Measurements from ENCODE around the gene ZMYND19. TPM values are rescaled to one million over a fixed set of nuclear protein-coding genes. Genes with fewer than 3 reads are reported as not detected.
"Not testable (repeated sequence)": the region's sequence is repeated elsewhere in the genome, so short reads cannot be mapped to it uniquely, and the experiment has no call there.

Gene ZMYND19
- polyA plus RNA-seq, 2 donors: 25.9 to 33.2 TPM

- WGBS, 2 donors: 1 to 3% methylated on average over 46 to 57 of the region's 57 CpGs
- peaks cover 13 to 23% of the 10 kb centered on the region in 2 donors for H3K4me1 ChIP-seq (ENCODE audit: control insufficient read depth in 2 of 2, insufficient read depth in 2 of 2, low read length in 1 of 2)
- H3K4me3 ChIP-seq (ENCODE audit: low read depth in 1 of 2, low read length in 2 of 2): peak overlapping the region; percentile 79 to 89
- peak overlapping the region; percentile 91 to 94 for H3K27ac ChIP-seq (ENCODE audit: low read depth in 2 of 2, low read length in 1 of 2)
- H3K9me3 ChIP-seq (ENCODE audit: control insufficient read depth in 2 of 2, insufficient read depth in 1 of 2, low read depth in 1 of 2, low read length in 1 of 2): no peaks in the 10 kb centered on the region
- H3K27me3 ChIP-seq (ENCODE audit: control insufficient read depth in 1 of 2, insufficient read depth in 2 of 2, low read length in 2 of 2): no peaks in the 10 kb centered on the region
- H3K36me3 ChIP-seq (ENCODE audit: control insufficient read depth in 2 of 2, insufficient read depth in 2 of 2, low read length in 1 of 2): peaks cover 0 to 2% of the 10 kb centered on the region in 2 donors
Measured at GRCh38 chr9:137606005-137606621, 15.8 kb upstream of the ZMYND19 start.

GRCh38 chr9:137605121-137606004 is 15.1 kb upstream of the ZMYND19 start, which contains the start of gene ARRDC1:
ARRDC1 (plus strand) TSS chr9:137605686; CDS start chr9:137605718, 32 bp downstream.
- no peaks in the 10 kb centered on the region for H3K27me3 ChIP-seq (ENCODE audit: control insufficient read depth in 1 of 2, insufficient read depth in 2 of 2, low read length in 2 of 2)
- peaks cover 13 to 20% of the 10 kb centered on the region in 2 donors for H3K4me1 ChIP-seq (ENCODE audit: control insufficient read depth in 2 of 2, insufficient read depth in 2 of 2, low read length in 1 of 2)
- H3K36me3 ChIP-seq (ENCODE audit: control insufficient read depth in 2 of 2, insufficient read depth in 2 of 2, low read length in 1 of 2): peaks cover 0 to 2% of the 10 kb centered on the region in 2 donors
- no peaks in the 10 kb centered on the region for H3K9me3 ChIP-seq (ENCODE audit: control insufficient read depth in 2 of 2, insufficient read depth in 1 of 2, low read depth in 1 of 2, low read length in 1 of 2)
- 1% methylated on average over 54 to 111 of the region's 111 CpGs for WGBS, 2 donors
- peak within 1 kb of the TSS; percentile 91 to 94 for H3K27ac ChIP-seq (ENCODE audit: low read depth in 2 of 2, low read length in 1 of 2)
- H3K4me3 ChIP-seq (ENCODE audit: low read depth in 1 of 2, low read length in 2 of 2): peak within 1 kb of the TSS; percentile 79 to 89

GRCh38 chr9:137604345-137605086 is 14.2 kb upstream of the ZMYND19 start:
- Histone ChIP-seq H3K27ac (ENCODE audit: low read depth in 2 of 2, low read length in 1 of 2) (peak overlapping the region; percentile 74), H3K36me3 (ENCODE audit: control insufficient read depth in 2 of 2, insufficient read depth in 2 of 2, low read length in 1 of 2) (peaks cover 0 to 2% of the 10 kb centered on the region in 2 donors), H3K27me3 (ENCODE audit: control insufficient read depth in 1 of 2, insufficient read depth in 2 of 2, low read length in 2 of 2) (no peaks in the 10 kb centered on the region), H3K9me3 (ENCODE audit: control insufficient read depth in 2 of 2, insufficient read depth in 1 of 2, low read depth in 1 of 2, low read length in 1 of 2) (no peaks in the 10 kb centered on the region), H3K4me1 (ENCODE audit: control insufficient read depth in 2 of 2, insufficient read depth in 2 of 2, low read length in 1 of 2) (peaks cover 13 to 20% of the 10 kb centered on the region in 2 donors), H3K4me3 (ENCODE audit: low read depth in 1 of 2, low read length in 2 of 2) (peak overlapping the region; percentile 40 to 54)
- 8 to 13% methylated on average over 33 to 49 of the region's 49 CpGs for WGBS, 2 donors

DNA sequence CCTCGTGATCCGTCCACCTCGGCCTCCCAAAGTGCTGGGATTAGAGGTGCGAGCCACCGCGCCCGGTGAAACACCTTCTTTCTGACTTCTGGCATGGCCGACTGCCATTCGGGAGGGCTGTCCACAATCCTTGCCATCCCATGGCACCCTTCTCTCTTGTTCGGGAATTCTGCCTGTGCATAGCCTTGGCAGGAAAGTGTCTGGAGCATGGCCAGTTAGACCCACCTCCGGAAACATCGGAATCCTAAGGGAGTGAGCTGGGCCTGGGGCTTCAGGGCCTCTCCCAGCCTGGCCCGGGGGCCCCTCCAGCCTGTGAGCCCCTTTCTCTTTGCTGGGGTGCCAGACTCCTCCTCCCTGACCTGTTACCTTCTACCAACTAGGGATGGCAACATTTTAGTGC is 13.6 kb upstream of the ZMYND19 start:
- H3K4me1 ChIP-seq (ENCODE audit: control insufficient read depth in 2 of 2, insufficient read depth in 2 of 2, low read length in 1 of 2): peaks cover 13 to 20% of the 10 kb centered on the region in 2 donors
- H3K9me3 ChIP-seq (ENCODE audit: control insufficient read depth in 2 of 2, insufficient read depth in 1 of 2, low read depth in 1 of 2, low read length in 1 of 2): no peaks in the 10 kb centered on the region

DNA sequence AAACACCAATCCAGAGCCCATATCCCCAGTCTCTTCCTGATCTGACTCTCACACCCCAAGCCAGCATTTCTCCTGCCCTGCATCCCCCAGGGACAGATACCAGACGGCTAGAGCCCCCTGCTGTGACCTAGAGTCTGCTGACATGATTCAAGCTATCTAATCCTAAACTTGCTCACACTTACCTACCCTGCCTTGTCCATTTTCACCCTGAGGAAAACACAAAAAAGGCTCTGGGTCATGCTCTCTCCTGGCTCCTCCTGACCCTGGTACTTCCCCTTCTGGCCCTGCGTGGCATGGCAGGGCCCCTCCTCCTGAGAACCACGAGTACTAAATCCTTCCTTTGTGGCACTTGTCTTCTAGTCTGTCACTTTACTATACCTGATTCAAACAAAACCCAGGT is 12.3 kb upstream of the ZMYND19 start:
- H3K4me3 ChIP-seq (ENCODE audit: low read depth in 1 of 2, low read length in 2 of 2): no peak overlapping the region
- H3K27ac ChIP-seq (ENCODE audit: low read depth in 2 of 2, low read length in 1 of 2): no peak overlapping the region
- no peaks in the 10 kb centered on the region for H3K9me3 ChIP-seq (ENCODE audit: control insufficient read depth in 2 of 2, insufficient read depth in 1 of 2, low read depth in 1 of 2, low read length in 1 of 2)
- H3K4me1 ChIP-seq (ENCODE audit: control insufficient read depth in 2 of 2, insufficient read depth in 2 of 2, low read length in 1 of 2): peaks cover 13 to 19% of the 10 kb centered on the region in 2 donors
- H3K27me3 ChIP-seq (ENCODE audit: control insufficient read depth in 1 of 2, insufficient read depth in 2 of 2, low read length in 2 of 2): no peaks in the 10 kb centered on the region
- 10 to 21% methylated on average over 3 of the region's 3 CpGs for WGBS, 2 donors
- peaks cover 0 to 2% of the 10 kb centered on the region in 2 donors for H3K36me3 ChIP-seq (ENCODE audit: control insufficient read depth in 2 of 2, insufficient read depth in 2 of 2, low read length in 1 of 2)

More for the DNA sequence above, 13.6 kb upstream of the ZMYND19 start:
- WGBS, 2 donors: 65 to 84% methylated on average over 13 of the region's 13 CpGs
- Histone ChIP-seq H3K27me3 (ENCODE audit: control insufficient read depth in 1 of 2, insufficient read depth in 2 of 2, low read length in 2 of 2) (no peaks in the 10 kb centered on the region), H3K36me3 (ENCODE audit: control insufficient read depth in 2 of 2, insufficient read depth in 2 of 2, low read length in 1 of 2) (peaks cover 0 to 2% of the 10 kb centered on the region in 2 donors), H3K27ac (ENCODE audit: low read depth in 2 of 2, low read length in 1 of 2) (no peak overlapping the region), H3K4me3 (ENCODE audit: low read depth in 1 of 2, low read length in 2 of 2) (no peak overlapping the region)

GRCh38 chr9:137598943-137599342 is 8.6 kb upstream of the ZMYND19 start:
- Histone ChIP-seq H3K27me3 (ENCODE audit: control insufficient read depth in 1 of 2, insufficient read depth in 2 of 2, low read length in 2 of 2) (no peaks in the 10 kb centered on the region), H3K27ac (ENCODE audit: low read depth in 2 of 2, low read length in 1 of 2) (no peak overlapping the region), H3K36me3 (ENCODE audit: control insufficient read depth in 2 of 2, insufficient read depth in 2 of 2, low read length in 1 of 2) (no peaks in the 10 kb centered on the region), H3K9me3 (ENCODE audit: control insufficient read depth in 2 of 2, insufficient read depth in 1 of 2, low read depth in 1 of 2, low read length in 1 of 2) (no peaks in the 10 kb centered on the region), H3K4me1 (ENCODE audit: control insufficient read depth in 2 of 2, insufficient read depth in 2 of 2, low read length in 1 of 2) (peaks cover 0 to 2% of the 10 kb centered on the region in 2 donors), H3K4me3 (ENCODE audit: low read depth in 1 of 2, low read length in 2 of 2) (no peak overlapping the region)
- 77 to 79% methylated on average over 8 of the region's 8 CpGs for WGBS, 2 donors

DNA sequence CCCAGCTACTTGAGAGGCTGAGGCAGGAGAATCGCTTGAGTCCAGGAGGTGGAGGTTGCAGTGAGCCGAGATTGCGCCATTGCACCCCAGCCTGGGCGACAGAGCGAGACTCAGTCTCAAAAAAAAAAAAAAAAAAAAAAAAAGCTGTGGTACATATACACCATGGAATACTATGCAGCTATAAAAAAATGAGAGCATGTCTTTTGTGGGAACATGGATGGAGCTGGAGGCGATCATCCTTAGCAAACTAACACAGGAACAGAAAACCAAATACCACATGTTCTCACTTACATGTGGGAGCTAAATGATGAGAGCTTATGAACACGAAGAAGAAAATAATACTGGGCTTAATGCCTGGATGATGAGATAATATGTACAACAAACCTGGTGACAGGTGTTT is 6.3 kb upstream of the ZMYND19 start:
- H3K36me3 ChIP-seq (ENCODE audit: control insufficient read depth in 2 of 2, insufficient read depth in 2 of 2, low read length in 1 of 2); H3K27me3 ChIP-seq (ENCODE audit: control insufficient read depth in 1 of 2, insufficient read depth in 2 of 2, low read length in 2 of 2); H3K9me3 ChIP-seq (ENCODE audit: control insufficient read depth in 2 of 2, insufficient read depth in 1 of 2, low read depth in 1 of 2, low read length in 1 of 2); H3K4me1 ChIP-seq (ENCODE audit: control insufficient read depth in 2 of 2, insufficient read depth in 2 of 2, low read length in 1 of 2); H3K4me3 ChIP-seq (ENCODE audit: low read depth in 1 of 2, low read length in 2 of 2); H3K27ac ChIP-seq (ENCODE audit: low read depth in 2 of 2, low read length in 1 of 2): not testable (repeated sequence)
- 90 to 95% methylated on average over 7 of the region's 7 CpGs for WGBS, 2 donors

GRCh38 chr9:137593176-137593575 is 2.9 kb upstream of the ZMYND19 start:
- Histone ChIP-seq H3K27ac (ENCODE audit: low read depth in 2 of 2, low read length in 1 of 2) (no peak overlapping the region), H3K4me1 (ENCODE audit: control insufficient read depth in 2 of 2, insufficient read depth in 2 of 2, low read length in 1 of 2) (peaks cover 6 to 10% of the 10 kb centered on the region in 2 donors), H3K36me3 (ENCODE audit: control insufficient read depth in 2 of 2, insufficient read depth in 2 of 2, low read length in 1 of 2) (peaks cover 0 to 3% of the 10 kb centered on the region in 2 donors), H3K9me3 (ENCODE audit: control insufficient read depth in 2 of 2, insufficient read depth in 1 of 2, low read depth in 1 of 2, low read length in 1 of 2) (no peaks in the 10 kb centered on the region), H3K27me3 (ENCODE audit: control insufficient read depth in 1 of 2, insufficient read depth in 2 of 2, low read length in 2 of 2) (no peaks in the 10 kb centered on the region), H3K4me3 (ENCODE audit: low read depth in 1 of 2, low read length in 2 of 2) (no peak overlapping the region)
- WGBS, 2 donors: 63 to 84% methylated on average over 12 of the region's 12 CpGs

DNA sequence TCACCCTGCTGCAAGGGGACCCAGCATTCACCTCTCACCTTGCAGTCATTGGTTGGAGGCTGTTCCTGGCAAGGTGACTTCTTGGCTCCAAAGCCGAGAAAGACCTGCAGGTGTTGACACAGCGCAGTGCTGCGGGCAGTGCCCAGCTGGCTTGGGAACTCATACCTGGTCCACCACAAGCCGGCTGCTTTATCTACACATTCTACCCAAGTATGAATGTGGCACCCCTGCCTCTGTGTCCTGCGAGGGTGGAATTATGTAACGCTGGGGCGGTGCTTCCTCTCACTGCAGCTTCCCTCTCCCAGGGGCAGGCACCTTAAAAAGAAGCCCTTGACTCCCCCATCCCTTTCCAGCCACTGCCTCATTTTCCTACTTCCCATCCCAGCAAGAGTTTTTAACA is 2.5 kb upstream of the ZMYND19 start:
- Histone ChIP-seq H3K4me3 (ENCODE audit: low read depth in 1 of 2, low read length in 2 of 2) (no peak overlapping the region), H3K36me3 (ENCODE audit: control insufficient read depth in 2 of 2, insufficient read depth in 2 of 2, low read length in 1 of 2) (peaks cover 0 to 5% of the 10 kb centered on the region in 2 donors), H3K9me3 (ENCODE audit: control insufficient read depth in 2 of 2, insufficient read depth in 1 of 2, low read depth in 1 of 2, low read length in 1 of 2) (no peaks in the 10 kb centered on the region), H3K27ac (ENCODE audit: low read depth in 2 of 2, low read length in 1 of 2) (no peak overlapping the region), H3K4me1 (ENCODE audit: control insufficient read depth in 2 of 2, insufficient read depth in 2 of 2, low read length in 1 of 2) (peaks cover 6 to 10% of the 10 kb centered on the region in 2 donors), H3K27me3 (ENCODE audit: control insufficient read depth in 1 of 2, insufficient read depth in 2 of 2, low read length in 2 of 2) (no peaks in the 10 kb centered on the region)
- 54 to 73% methylated on average over 7 of the region's 7 CpGs for WGBS, 2 donors

Measured in esophagus (tissue), 2 donors.